ENCODE results near the gene PLXND1. TPM values are rescaled to one million over a fixed set of nuclear protein-coding genes. Genes with fewer than 3 reads are reported as not detected.

PLXND1 gene
- total RNA-seq, 1 experiment from 2014 or later: 47.3 TPM

GRCh38 chr3:129555153-129555550 is 51.3 kb downstream of the PLXND1 start:
- no peaks in the 10 kb centered on the region for H3K9me2 ChIP-seq (ENCODE audit: insufficient read depth)
- H3K9me3 ChIP-seq (ENCODE audit: control insufficient read depth in 1 of 2, insufficient read depth in 1 of 2, low read depth in 1 of 2, low read length in 2 of 2): no peaks in the 10 kb centered on the region
- no TSS peak for BruUV-seq (replicated peaks)
- CTCF ChIA-PET: no interaction called here
- ATAC-seq: no peak
- H3K4me2 ChIP-seq (ENCODE audit: low read length): no peak overlapping the region
- POLR2A ChIA-PET: no interaction called here
- H2AFZ ChIP-seq (ENCODE audit: low read depth, low read length, poor library complexity, severe bottlenecking): no peak overlapping the region
- H3K9ac ChIP-seq (ENCODE audit: low read length): no peak overlapping the region
- RAD21 ChIA-PET (ENCODE audit: low non-redundant PET in 1 of 2, low total read pairs in 2 of 2, uncharacterized antibody in 2 of 2, unreplicated experiment in 2 of 2): interaction anchor here in 1 of 2 experiments (0.6 kb wide), 1 partner anchor 20 kb away, joined by 3 read pairs; no protein-coding TSS in a partner anchor
- H3K4me3 ChIP-seq (replicated peaks in 1 of 2; ENCODE audit: low read depth in 1 of 2, low read length in 2 of 2): no peak overlapping the region
- H3K27me3 ChIP-seq (ENCODE audit: insufficient read depth, low read length): no peaks in the 10 kb centered on the region
- intact Hi-C loops (cut with micrococcal nuclease): no loop called here
- no peaks in the 10 kb centered on the region; a peak in 1 of 4 replicates for H3K36me3 ChIP-seq (ENCODE audit: control insufficient read depth in 1 of 2, insufficient read depth in 2 of 2, low read length in 2 of 2)
- no peaks in the 10 kb centered on the region for H3K4me1 ChIP-seq (ENCODE audit: control insufficient read depth in 1 of 2, insufficient read depth in 2 of 2, low read length in 2 of 2)
- no peaks in the 10 kb centered on the region for H4K20me1 ChIP-seq (ENCODE audit: insufficient read depth)
- no peak for TF ChIP-seq ZBTB33 (IDR thresholded peaks at IDR 0.05; ENCODE audit: extremely low read depth, insufficient replicate concordance, low read length)
- TF ChIP-seq SP1 (IDR thresholded peaks at IDR 0.05; ENCODE audit: low read depth): no peak
- no peak for TF ChIP-seq EGR1 (IDR thresholded peaks at IDR 0.05; ENCODE audit: low read depth)
- no peak for TF ChIP-seq MAX (IDR thresholded peaks at IDR 0.05)
- TF ChIP-seq SIN3A (IDR thresholded peaks at IDR 0.05; ENCODE audit: low read depth): no peak
- no peak for TF ChIP-seq EZH2phosphoT487 (IDR thresholded peaks at IDR 0.05; ENCODE audit: borderline replicate concordance)
- no peak for TF ChIP-seq SRF (IDR thresholded peaks at IDR 0.05; ENCODE audit: low read depth)
- no peaks in the 10 kb centered on the region for H3K79me2 ChIP-seq (ENCODE audit: insufficient read depth, low read length)
- DNase-seq (ENCODE audit: low read depth, low spot score): no peak
- H3K27ac ChIP-seq (ENCODE audit: low read depth, low read length): no peak overlapping the region

Data from HCT116 (cell line).